ENCODE data around the gene AQP6.
"Not testable (repeated sequence)": the region's sequence is repeated elsewhere in the genome, so short reads cannot be mapped to it uniquely, and the experiment has no call there.

AQP6 gene

GRCh38 chr12:49969651-49970429, 2.9 kb upstream of the AQP6 start:
- DNase-seq (ENCODE audit: low read depth) = no peak

- DNase-seq (ENCODE audit: low read depth) = no peak
Observed at GRCh38 chr12:49970658-49971057, 2.1 kb upstream of the AQP6 start.

- no peak for DNase-seq (ENCODE audit: low read depth)
Observed at GRCh38 chr12:49971141-49971540, 1.6 kb upstream of the AQP6 start.

GRCh38 chr12:49972129-49972528, 618 bp upstream of the AQP6 start:
- no peak for DNase-seq (ENCODE audit: low read depth)

- DNase-seq (ENCODE audit: low read depth) = no peak
Observed at GRCh38 chr12:49973361-49973830, 649 bp downstream of the AQP6 start.

- no peak for DNase-seq (ENCODE audit: low read depth)
Observed at GRCh38 chr12:49974231-49974675, 1.5 kb downstream of the AQP6 start.

GRCh38 chr12:49974677-49975317, 2.0 kb downstream of the AQP6 start:
- DNase-seq (ENCODE audit: low read depth) = no peak

- no peak for DNase-seq (ENCODE audit: low read depth)
Observed at GRCh38 chr12:49975318-49975761, 2.6 kb downstream of the AQP6 start.

- DNase-seq (ENCODE audit: low read depth) = no peak
Observed at GRCh38 chr12:49976557-49976956, 3.8 kb downstream of the AQP6 start.

- DNase-seq (ENCODE audit: low read depth) = no peak
Observed at GRCh38 chr12:49978125-49978524, 5.4 kb downstream of the AQP6 start.

- DNase-seq (ENCODE audit: low read depth) = no peak
Observed at GRCh38 chr12:49979016-49979586, 6.4 kb downstream of the AQP6 start.

GRCh38 chr12:49979791-49980190, 7.0 kb downstream of the AQP6 start:
- DNase-seq (ENCODE audit: low read depth) = no peak

GRCh38 chr12:49980501-49981349, 8.0 kb downstream of the AQP6 start:
- no peak for DNase-seq (ENCODE audit: low read depth)

- no peak for DNase-seq (ENCODE audit: low read depth)
Observed at GRCh38 chr12:49982246-49983087, 9.7 kb downstream of the AQP6 start.

- no peak for DNase-seq (ENCODE audit: low read depth)
Observed at GRCh38 chr12:49983892-49984291, 11.1 kb downstream of the AQP6 start.

- DNase-seq (ENCODE audit: low read depth) = no peak
Observed at GRCh38 chr12:49984476-49985359, 12.0 kb downstream of the AQP6 start.

GRCh38 chr12:49985981-49986380, 13.2 kb downstream of the AQP6 start:
- no peak for DNase-seq (ENCODE audit: low read depth)

- DNase-seq (ENCODE audit: low read depth) = not testable (repeated sequence)
Observed at GRCh38 chr12:49986476-49986875, 13.7 kb downstream of the AQP6 start.

- DNase-seq (ENCODE audit: low read depth) = no peak
Observed at GRCh38 chr12:49987625-49988303, 15.0 kb downstream of the AQP6 start.

GRCh38 chr12:49989400-49989799, 16.7 kb downstream of the AQP6 start:
- DNase-seq (ENCODE audit: low read depth) = not testable (repeated sequence)

Data from stimulated activated CD8-positive, alpha-beta memory T cell treated with anti-CD3 and anti-CD28 coated beads, Interleukin-4, amount 100 ng/mL, for 24 hours (primary cell).